ENCODE data around the gene ANKRD63.

ANKRD63 gene

GRCh38 chr15:40267670-40268069, 15.2 kb downstream of the ANKRD63 start:
- Histone ChIP-seq H3K79me2 (ENCODE audit: low read length) (no peaks in the 10 kb centered on the region), H3K27me3 (replicated peaks; ENCODE audit: insufficient read depth, low read length) (no peaks in the 10 kb centered on the region), H3F3A (ENCODE audit: insufficient read depth, low read length) (no peaks in the 10 kb centered on the region), H3K9me3 (replicated peaks; ENCODE audit: insufficient read depth, low read length) (no peaks in the 10 kb centered on the region), H3K4me3 (ENCODE audit: low read length) (no peak overlapping the region), H3K4me1 (ENCODE audit: low read length) (no peaks in the 10 kb centered on the region), H3K27ac (ENCODE audit: low read length) (no peak overlapping the region), H4K20me1 (ENCODE audit: insufficient read depth, low read length) (no peaks in the 10 kb centered on the region), H3K36me3 (replicated peaks; ENCODE audit: insufficient read depth, low read length) (no peaks in the 10 kb centered on the region), H3K4me2 (ENCODE audit: low read depth, low read length) (no peak overlapping the region), H3K9ac (ENCODE audit: low read length) (no peak overlapping the region), H2AFZ (ENCODE audit: low read length) (no peak overlapping the region), H3K9me2 (replicated peaks; ENCODE audit: insufficient read depth, low read length) (no peaks in the 10 kb centered on the region)
- no peak for DNase-seq
- no peak for TF ChIP-seq CTCF (IDR thresholded peaks at IDR 0.05; ENCODE audit: low read length)

- Histone ChIP-seq H3K27ac (ENCODE audit: low read length) (no peak overlapping the region), H2AFZ (ENCODE audit: low read length) (no peak overlapping the region), H3K4me2 (ENCODE audit: low read depth, low read length) (no peak overlapping the region), H3K9me3 (replicated peaks; ENCODE audit: insufficient read depth, low read length) (no peaks in the 10 kb centered on the region), H3K79me2 (ENCODE audit: low read length) (no peaks in the 10 kb centered on the region), H3F3A (ENCODE audit: insufficient read depth, low read length) (no peaks in the 10 kb centered on the region), H3K4me3 (ENCODE audit: low read length) (no peak overlapping the region), H3K9ac (ENCODE audit: low read length) (no peak overlapping the region), H3K36me3 (replicated peaks; ENCODE audit: insufficient read depth, low read length) (no peaks in the 10 kb centered on the region), H3K9me2 (replicated peaks; ENCODE audit: insufficient read depth, low read length) (no peaks in the 10 kb centered on the region), H3K27me3 (replicated peaks; ENCODE audit: insufficient read depth, low read length) (no peaks in the 10 kb centered on the region), H4K20me1 (ENCODE audit: insufficient read depth, low read length) (no peaks in the 10 kb centered on the region), H3K4me1 (ENCODE audit: low read length) (no peaks in the 10 kb centered on the region)
- no peak for DNase-seq
- TF ChIP-seq CTCF (IDR thresholded peaks at IDR 0.05; ENCODE audit: low read length) = no peak
- TF ChIP-seq EZH2 (optimal IDR thresholded peaks at IDR 0.05; ENCODE audit: low read depth, low read length) = no peak
- TF ChIP-seq EZH2phosphoT487 (IDR thresholded peaks at IDR 0.05; ENCODE audit: low read length) = no peak
Observed at GRCh38 chr15:40266828-40267304, 16.0 kb downstream of the ANKRD63 start.

GRCh38 chr15:40265875-40266274, 17.0 kb downstream of the ANKRD63 start:
- DNase-seq = no peak
- Histone ChIP-seq H3K36me3 (replicated peaks; ENCODE audit: insufficient read depth, low read length) (no peaks in the 10 kb centered on the region), H4K20me1 (ENCODE audit: insufficient read depth, low read length) (no peaks in the 10 kb centered on the region), H3K9me2 (replicated peaks; ENCODE audit: insufficient read depth, low read length) (no peaks in the 10 kb centered on the region), H3F3A (ENCODE audit: insufficient read depth, low read length) (no peaks in the 10 kb centered on the region), H3K27me3 (replicated peaks; ENCODE audit: insufficient read depth, low read length) (no peaks in the 10 kb centered on the region), H3K9ac (ENCODE audit: low read length) (no peak overlapping the region), H3K9me3 (replicated peaks; ENCODE audit: insufficient read depth, low read length) (no peaks in the 10 kb centered on the region), H3K79me2 (ENCODE audit: low read length) (no peaks in the 10 kb centered on the region), H3K27ac (ENCODE audit: low read length) (no peak overlapping the region), H3K4me1 (ENCODE audit: low read length) (no peaks in the 10 kb centered on the region), H3K4me2 (ENCODE audit: low read depth, low read length) (no peak overlapping the region), H3K4me3 (ENCODE audit: low read length) (no peak overlapping the region), H2AFZ (ENCODE audit: low read length) (no peak overlapping the region)
- no peak for TF ChIP-seq CTCF (IDR thresholded peaks at IDR 0.05; ENCODE audit: low read length)
- no peak for TF ChIP-seq EZH2phosphoT487 (IDR thresholded peaks at IDR 0.05; ENCODE audit: low read length)
- TF ChIP-seq EZH2 (optimal IDR thresholded peaks at IDR 0.05; ENCODE audit: low read depth, low read length) = no peak
